Right lobe of liver (tissue), 4 donors: Measurements from ENCODE around the gene SLC39A2.

Source experiments
- POLR2A ChIP-seq: fragments of 450-650 bp; IDR thresholded peaks from one replicate; pipeline ENCODE4 v1.6.1; 2017; ENCODE audit warnings: antibody characterized with exemption, mild to moderate bottlenecking
- TF ChIP-seq, protein P1 (sequence below), 4 donors: fragments of 200-600 bp in 3 of 4; fragments of 450-650 bp in 1 of 4; IDR thresholded peaks; one replicate each; pipeline versions ENCODE4 v1.5.1 to v1.8.0; 2016 to 2022; ENCODE audit warnings: antibody characterized with exemption in 4 of 4, mild to moderate bottlenecking in 2 of 4
- donor health status: DM: no; HTN: no; CAD: no.
- donor health status: DM: no; HTN: no; CAD: no.
- donor health status: DM: no; HTN: yes; CAD: no.

GRCh38 chr14:20956376-20956976, 42.6 kb upstream of the SLC39A2 start:
- TF ChIP-seq, protein P1, sequence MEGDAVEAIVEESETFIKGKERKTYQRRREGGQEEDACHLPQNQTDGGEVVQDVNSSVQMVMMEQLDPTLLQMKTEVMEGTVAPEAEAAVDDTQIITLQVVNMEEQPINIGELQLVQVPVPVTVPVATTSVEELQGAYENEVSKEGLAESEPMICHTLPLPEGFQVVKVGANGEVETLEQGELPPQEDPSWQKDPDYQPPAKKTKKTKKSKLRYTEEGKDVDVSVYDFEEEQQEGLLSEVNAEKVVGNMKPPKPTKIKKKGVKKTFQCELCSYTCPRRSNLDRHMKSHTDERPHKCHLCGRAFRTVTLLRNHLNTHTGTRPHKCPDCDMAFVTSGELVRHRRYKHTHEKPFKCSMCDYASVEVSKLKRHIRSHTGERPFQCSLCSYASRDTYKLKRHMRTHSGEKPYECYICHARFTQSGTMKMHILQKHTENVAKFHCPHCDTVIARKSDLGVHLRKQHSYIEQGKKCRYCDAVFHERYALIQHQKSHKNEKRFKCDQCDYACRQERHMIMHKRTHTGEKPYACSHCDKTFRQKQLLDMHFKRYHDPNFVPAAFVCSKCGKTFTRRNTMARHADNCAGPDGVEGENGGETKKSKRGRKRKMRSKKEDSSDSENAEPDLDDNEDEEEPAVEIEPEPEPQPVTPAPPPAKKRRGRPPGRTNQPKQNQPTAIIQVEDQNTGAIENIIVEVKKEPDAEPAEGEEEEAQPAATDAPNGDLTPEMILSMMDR (IDR thresholded peaks at IDR 0.05) = no peak
- TF ChIP-seq POLR2A = no peak
